H9 (cell line): ENCODE data around the gene CRYGN. TPM values are rescaled to one million over a fixed set of nuclear protein-coding genes. Genes with fewer than 3 reads are reported as not detected.

Experiments used
- DNase-seq: peaks from one replicate; pipeline ENCODE4 v3.0.0-alpha.2; 2017
- H2AFZ ChIP-seq: one replicate; pipeline ENCODE4 v1.6.1; 2013; ENCODE audit warnings: mild to moderate bottlenecking, low read length, control low read depth, moderate library complexity
- H2AK5ac ChIP-seq: 2 replicates; pipeline ENCODE4 v1.6.1; 2013; ENCODE audit warnings: low read length, control low read depth, mixed read lengths; ENCODE audit not compliant: insufficient read length
- H2BK120ac ChIP-seq: one replicate; pipeline ENCODE4 v1.6.1; 2013; ENCODE audit warnings: low read depth, mild to moderate bottlenecking, low read length, control low read depth, inconsistent platforms; ENCODE audit not compliant: poor library complexity, severe bottlenecking
- H2BK12ac ChIP-seq: 2 replicates; pipeline ENCODE4 v1.6.1; 2013; ENCODE audit warnings: low read length, control low read depth, mixed read lengths, low read depth; ENCODE audit not compliant: insufficient read length
- H2BK15ac ChIP-seq: 2 replicates; pipeline ENCODE4 v1.6.1; 2013; ENCODE audit warnings: low read depth, low read length, control low read depth
- H2BK20ac ChIP-seq: one replicate; pipeline ENCODE4 v1.6.1; 2013; ENCODE audit warnings: low read depth, mild to moderate bottlenecking, low read length, control low read depth, inconsistent platforms; ENCODE audit not compliant: poor library complexity, severe bottlenecking
- H2BK5ac ChIP-seq: 2 replicates; pipeline ENCODE4 v1.6.1; 2013; ENCODE audit warnings: low read length, control low read depth, mixed read lengths; ENCODE audit not compliant: insufficient read length
- H3K14ac ChIP-seq: 2 replicates; pipeline ENCODE4 v1.6.1; 2013; ENCODE audit warnings: low read length, control low read depth; ENCODE audit not compliant: insufficient read depth
- H3K18ac ChIP-seq: 2 replicates; pipeline ENCODE4 v1.6.1; 2013; ENCODE audit warnings: low read depth, mild to moderate bottlenecking, mixed read lengths, low read length, control low read depth; ENCODE audit not compliant: insufficient read length
- H3K23ac ChIP-seq: 2 replicates; pipeline ENCODE4 v1.6.1; 2013; ENCODE audit warnings: low read length, control low read depth, mixed read lengths, low read depth; ENCODE audit not compliant: insufficient read length
- H3K23me2 ChIP-seq: 2 replicates; pipeline ENCODE4 v1.6.1; 2013; ENCODE audit warnings: low read depth, mild to moderate bottlenecking, mixed read lengths, low read length, control low read depth; ENCODE audit not compliant: insufficient read length, poor library complexity, severe bottlenecking
- H3K27ac ChIP-seq: 2 replicates; pipeline ENCODE4 v1.5.1; 2013; ENCODE audit warnings: low read length, control low read depth, mixed read lengths, low read depth; ENCODE audit not compliant: insufficient read length
- H3K27me3 ChIP-seq: 2 replicates; pipeline ENCODE4 v1.6.1; 2013; ENCODE audit warnings: low read length, control low read depth, inconsistent platforms; ENCODE audit not compliant: insufficient read depth
- H3K4ac ChIP-seq: 2 replicates; pipeline ENCODE4 v1.6.1; 2013; ENCODE audit warnings: low read depth, mild to moderate bottlenecking, control low read depth, inconsistent platforms, low read length, moderate library complexity
- H3K4me1 ChIP-seq: 2 replicates; pipeline ENCODE4 v1.6.1; 2013; ENCODE audit warnings: low read length, control low read depth, inconsistent platforms; ENCODE audit not compliant: insufficient read depth
- H3K4me2 ChIP-seq: 2 replicates; pipeline ENCODE4 v1.6.1; 2013; ENCODE audit warnings: low read length, control low read depth, mixed read lengths; ENCODE audit not compliant: insufficient read length, insufficient read depth
- H3K56ac ChIP-seq: 2 replicates; pipeline ENCODE4 v1.6.1; 2013; ENCODE audit warnings: low read depth, mild to moderate bottlenecking, mixed read lengths, low read length, control low read depth; ENCODE audit not compliant: insufficient read length
- H3K79me1 ChIP-seq: 2 replicates; pipeline ENCODE4 v1.6.1; 2013; ENCODE audit warnings: low read depth, mild to moderate bottlenecking, moderate library complexity, low read length, control low read depth, inconsistent platforms; ENCODE audit not compliant: insufficient read depth, poor library complexity, severe bottlenecking
- H3K79me2 ChIP-seq: 2 replicates; pipeline ENCODE4 v1.6.1; 2013; ENCODE audit warnings: low read length, control low read depth, inconsistent platforms; ENCODE audit not compliant: insufficient read depth
- H3K9ac ChIP-seq: 2 replicates; pipeline ENCODE4 v1.6.1; 2013; ENCODE audit warnings: low read length, control low read depth, mixed read lengths; ENCODE audit not compliant: insufficient read length; ENCODE audit errors: extremely low read depth
- H3K9me3 ChIP-seq: one replicate; pipeline ENCODE4 v1.6.1; 2013; ENCODE audit warnings: low read depth, low read length, inconsistent platforms; ENCODE audit not compliant: control insufficient read depth
- H3T11ph ChIP-seq: one replicate; pipeline ENCODE4 v1.6.1; 2013; ENCODE audit warnings: mild to moderate bottlenecking, low read length, control low read depth, inconsistent platforms
- H4K20me1 ChIP-seq: one replicate; pipeline ENCODE4 v1.6.1; 2013; ENCODE audit not compliant: control insufficient read depth, insufficient read length, insufficient read depth
- H4K5ac ChIP-seq: 2 replicates; pipeline ENCODE4 v1.6.1; 2013; ENCODE audit warnings: low read depth, mild to moderate bottlenecking, mixed read lengths, low read length, control low read depth; ENCODE audit not compliant: insufficient read length
- H4K8ac ChIP-seq: replicated peaks from 2 replicates; pipeline ENCODE4 v1.6.1; 2013; ENCODE audit warnings: low read length, control low read depth, mixed read lengths, low read depth; ENCODE audit not compliant: insufficient read length
- H4K91ac ChIP-seq: 2 replicates; pipeline ENCODE4 v1.6.1; 2013; ENCODE audit warnings: low read depth, mild to moderate bottlenecking, moderate library complexity, mixed read lengths, low read length, control low read depth; ENCODE audit not compliant: insufficient read length
- H3K27ac Mint-ChIP-seq, 3 experiments: 2 replicates in 2 of 3; 3 replicates in 1 of 3; pipeline ENCODE4 v1.8.0; 2020 to 2021; ENCODE audit warnings: mixed read lengths in 3 of 3, mild to moderate bottlenecking in 1 of 3, moderate library complexity in 1 of 3
- H3K27me3 Mint-ChIP-seq: 2 replicates; pipeline ENCODE4 v1.8.0; 2021; ENCODE audit warnings: low read depth, mild to moderate bottlenecking, moderate library complexity, mixed read lengths
- H3K36me3 Mint-ChIP-seq, 3 experiments: 2 replicates in 2 of 3; 3 replicates in 1 of 3; pipeline ENCODE4 v1.8.0; 2020 to 2021; ENCODE audit warnings: low read depth in 3 of 3, mixed read lengths in 3 of 3; ENCODE audit not compliant: insufficient read depth in 1 of 3
- H3K4me1 Mint-ChIP-seq, 2 experiments: 2 replicates each; pipeline ENCODE4 v1.8.0; 2020; ENCODE audit warnings: mixed read lengths in 2 of 2
- H3K4me3 Mint-ChIP-seq, 2 experiments: 2 replicates in 1 of 2; 3 replicates in 1 of 2; pipeline ENCODE4 v1.8.0; 2020 to 2021; ENCODE audit warnings: mild to moderate bottlenecking in 2 of 2, mixed read lengths in 2 of 2, moderate library complexity in 1 of 2
- H3K9me3 Mint-ChIP-seq, 2 experiments: 2 replicates in 1 of 2; 3 replicates in 1 of 2; pipeline ENCODE4 v1.8.0; 2020; ENCODE audit warnings: mild to moderate bottlenecking in 2 of 2, mixed read lengths in 2 of 2, moderate library complexity in 1 of 2
- CTCF ChIP-seq: fragments of 200-600 bp; sonication (generic); conservative IDR thresholded peaks from 3 replicates; pipeline ENCODE4 v1.8.0; 2021; ENCODE audit warnings: antibody characterized with exemption, mild to moderate bottlenecking
- WGBS: extraction: QIAGEN DNeasy Blood & Tissue Kit; methylation state at CpG from one replicate; pipeline ENCODE4 v1.1.7; 2013; ENCODE audit warnings: missing lambda C conversion rate, low lambda C conversion rate, mixed read lengths; ENCODE audit not compliant: insufficient read length; ENCODE audit errors: extremely low coverage; 5-methylcytosine and 5-hydroxymethylcytosine counted together
- total RNA-seq: library from RNA; stranded (reverse); gene quantifications from 2 replicates; pipeline ENCODE4 v1.2.1, GENCODE V29; 2021

The CRYGN gene
- total RNA-seq, 1 experiment from 2014 or later = 1.8 TPM

GRCh38 chr7:151486074-151486473, 46.1 kb upstream of the CRYGN start:
- Histone ChIP-seq H4K91ac (no peak overlapping the region), H3T11ph (no peak overlapping the region), H3K4ac (no peak overlapping the region), H3K79me1 (peaks cover 7% of the 10 kb centered on the region), H3K4me2 (no peak overlapping the region), H3K23me2 (no peaks in the 10 kb centered on the region), H2BK20ac (no peak overlapping the region), H3K18ac (no peak overlapping the region), H3K14ac (no peak overlapping the region), H3K79me2 (peaks cover 9% of the 10 kb centered on the region; the same call in 1 of the 2 replicates), H2BK5ac (no peak overlapping the region), H2AFZ (no peak overlapping the region), H3K56ac (no peak overlapping the region), H2BK12ac (no peak overlapping the region), H4K5ac (no peak overlapping the region), H3K4me1 (no peaks in the 10 kb centered on the region; the same call in 1 of the 2 replicates), H2AK5ac (no peak overlapping the region), H3K23ac (no peak overlapping the region), H4K20me1 (no peaks in the 10 kb centered on the region), H2BK120ac (no peak overlapping the region), H3K27ac (no peak overlapping the region), H3K27me3 (no peaks in the 10 kb centered on the region), H4K8ac (no peak overlapping the region), H3K9me3 (no peaks in the 10 kb centered on the region), H3K9ac (no peak overlapping the region), H2BK15ac (no peak overlapping the region)
- no peak overlapping the region; a peak in 1 of 5 replicates for H3K4me3 Mint-ChIP-seq
- no peak for TF ChIP-seq CTCF
- no peak for DNase-seq
- H3K27me3 Mint-ChIP-seq = peaks cover 1% of the 10 kb centered on the region; the same call in 1 of the 2 replicates
- no CpG with 5 or more reads among the region's 3 CpGs for WGBS
- peak overlapping the region in 2 of 3 experiments; percentile 10 to 19; a peak in 2 of 7 replicates for H3K27ac Mint-ChIP-seq
- peaks cover 32 to 86% (median 84%) of the 10 kb centered on the region in 3 experiments; a peak in 6 of 7 replicates for H3K36me3 Mint-ChIP-seq
- H3K4me1 Mint-ChIP-seq = peaks cover 12 to 24% of the 10 kb centered on the region in 2 experiments
- no peaks in the 10 kb centered on the region for H3K9me3 Mint-ChIP-seq
